Mesothelial cell of epicardium (in vitro differentiated cells): Measurements from ENCODE around the gene SYS1. TPM values are rescaled to one million over a fixed set of nuclear protein-coding genes. Genes with fewer than 3 reads are reported as not detected.

Experiments
- DNase-seq, 2 experiments: peaks; one replicate each; pipeline ENCODE4 v3.0.0; 2021; ENCODE audit warnings: low spot score in 2 of 2; ENCODE audit not compliant: unreplicated experiment in 2 of 2
- H3K27ac Mint-ChIP-seq: 2 replicates; pipeline ENCODE4 v1.8.0; 2021; ENCODE audit warnings: mixed read lengths
- H3K27me3 Mint-ChIP-seq: 2 replicates; pipeline ENCODE4 v1.8.0; 2021; ENCODE audit warnings: low read depth, mixed read lengths
- H3K36me3 Mint-ChIP-seq: 2 replicates; pipeline ENCODE4 v1.8.0; 2021; ENCODE audit warnings: mixed read lengths
- H3K4me1 Mint-ChIP-seq: 2 replicates; pipeline ENCODE4 v1.8.0; 2021; ENCODE audit warnings: mixed read lengths
- H3K4me3 Mint-ChIP-seq: 2 replicates; pipeline ENCODE4 v1.8.0; 2021; ENCODE audit warnings: mild to moderate bottlenecking, moderate library complexity, mixed read lengths
- H3K9me3 Mint-ChIP-seq: 2 replicates; pipeline ENCODE4 v1.8.0; 2021; ENCODE audit warnings: mixed read lengths
- total RNA-seq: library from RNA; stranded (reverse); gene quantifications from 3 replicates; pipeline ENCODE4 v1.2.1, GENCODE V29; 2021
- TF ChIP-seq, protein P1 (sequence below): fragments of 200-600 bp; sonication (generic); IDR thresholded peaks from one replicate; pipeline ENCODE4 v1.5.0; 2021; ENCODE audit warnings: antibody characterized with exemption; ENCODE audit not compliant: unreplicated experiment

The SYS1 gene
- total RNA-seq, 1 donor from 2014 or later: 27.2 TPM

DNA sequence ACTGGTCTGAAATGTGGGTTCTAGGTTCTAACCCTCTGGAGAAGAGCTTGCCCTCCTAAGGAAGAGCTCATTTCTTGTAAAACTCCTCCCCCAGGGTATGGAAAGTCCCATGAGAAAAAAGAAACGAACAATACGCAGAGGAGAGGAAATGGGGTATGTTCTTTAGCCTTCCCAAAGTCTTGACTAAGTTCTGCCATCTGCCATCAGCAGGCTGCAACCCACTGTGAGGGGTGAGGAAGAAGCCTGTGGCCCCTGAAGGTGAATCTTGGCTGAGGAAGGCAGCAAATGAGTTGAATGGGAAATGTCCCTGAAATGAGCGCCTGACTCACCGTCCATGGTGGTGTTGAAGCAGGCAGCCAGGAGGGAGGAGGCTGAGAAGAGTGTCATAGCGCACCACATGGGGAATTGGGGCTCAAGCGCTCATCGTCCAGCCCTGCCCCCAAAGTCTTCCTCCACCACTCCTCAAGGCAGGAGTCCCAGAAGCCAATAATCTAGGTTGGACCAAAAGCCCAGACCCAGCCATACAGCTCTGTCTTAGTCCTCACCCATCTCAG lies 44.5 kb upstream of the SYS1 start:
- TF ChIP-seq, protein P1, sequence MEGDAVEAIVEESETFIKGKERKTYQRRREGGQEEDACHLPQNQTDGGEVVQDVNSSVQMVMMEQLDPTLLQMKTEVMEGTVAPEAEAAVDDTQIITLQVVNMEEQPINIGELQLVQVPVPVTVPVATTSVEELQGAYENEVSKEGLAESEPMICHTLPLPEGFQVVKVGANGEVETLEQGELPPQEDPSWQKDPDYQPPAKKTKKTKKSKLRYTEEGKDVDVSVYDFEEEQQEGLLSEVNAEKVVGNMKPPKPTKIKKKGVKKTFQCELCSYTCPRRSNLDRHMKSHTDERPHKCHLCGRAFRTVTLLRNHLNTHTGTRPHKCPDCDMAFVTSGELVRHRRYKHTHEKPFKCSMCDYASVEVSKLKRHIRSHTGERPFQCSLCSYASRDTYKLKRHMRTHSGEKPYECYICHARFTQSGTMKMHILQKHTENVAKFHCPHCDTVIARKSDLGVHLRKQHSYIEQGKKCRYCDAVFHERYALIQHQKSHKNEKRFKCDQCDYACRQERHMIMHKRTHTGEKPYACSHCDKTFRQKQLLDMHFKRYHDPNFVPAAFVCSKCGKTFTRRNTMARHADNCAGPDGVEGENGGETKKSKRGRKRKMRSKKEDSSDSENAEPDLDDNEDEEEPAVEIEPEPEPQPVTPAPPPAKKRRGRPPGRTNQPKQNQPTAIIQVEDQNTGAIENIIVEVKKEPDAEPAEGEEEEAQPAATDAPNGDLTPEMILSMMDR: no peak
- DNase-seq: no peak
- H3K4me1 Mint-ChIP-seq: no peaks in the 10 kb centered on the region
- peaks cover 7% of the 10 kb centered on the region for H3K27me3 Mint-ChIP-seq
- no peaks in the 10 kb centered on the region for H3K36me3 Mint-ChIP-seq
- H3K27ac Mint-ChIP-seq: no peak overlapping the region
- H3K4me3 Mint-ChIP-seq: no peak overlapping the region
- no peaks in the 10 kb centered on the region for H3K9me3 Mint-ChIP-seq

GRCh38 chr20:45318948-45319347 lies 44.0 kb upstream of the SYS1 start:
- Mint-ChIP-seq H3K27me3 (peaks cover 7% of the 10 kb centered on the region), H3K4me3 (no peak overlapping the region), H3K4me1 (no peaks in the 10 kb centered on the region), H3K27ac (no peak overlapping the region), H3K9me3 (no peaks in the 10 kb centered on the region), H3K36me3 (no peaks in the 10 kb centered on the region)
- DNase-seq: no peak
- TF ChIP-seq, protein P1: no peak

- Mint-ChIP-seq H3K36me3 (no peaks in the 10 kb centered on the region), H3K27me3 (peaks cover 7% of the 10 kb centered on the region), H3K4me3 (no peak overlapping the region), H3K4me1 (no peaks in the 10 kb centered on the region), H3K9me3 (no peaks in the 10 kb centered on the region), H3K27ac (no peak overlapping the region)
- TF ChIP-seq, protein P1: no peak
- no peak for DNase-seq
Measured at GRCh38 chr20:45320948-45321595, 41.9 kb upstream of the SYS1 start.

- H3K36me3 Mint-ChIP-seq: peaks cover 1% of the 10 kb centered on the region
- H3K4me1 Mint-ChIP-seq: no peaks in the 10 kb centered on the region
- no peaks in the 10 kb centered on the region for H3K27me3 Mint-ChIP-seq
- no peak for DNase-seq
- TF ChIP-seq, protein P1: no peak
- no peak overlapping the region for H3K4me3 Mint-ChIP-seq
- no peaks in the 10 kb centered on the region for H3K9me3 Mint-ChIP-seq
- H3K27ac Mint-ChIP-seq: no peak overlapping the region
Measured at GRCh38 chr20:45322952-45323383, 40.0 kb upstream of the SYS1 start.

- TF ChIP-seq, protein P1: no peak
- no peak for DNase-seq
- Mint-ChIP-seq H3K27ac (no peak overlapping the region), H3K27me3 (no peaks in the 10 kb centered on the region), H3K4me1 (no peaks in the 10 kb centered on the region), H3K9me3 (no peaks in the 10 kb centered on the region), H3K4me3 (no peak overlapping the region), H3K36me3 (peaks cover 1% of the 10 kb centered on the region)
Measured at GRCh38 chr20:45323731-45324130, 39.2 kb upstream of the SYS1 start.

- H3K36me3 Mint-ChIP-seq: peaks cover 8% of the 10 kb centered on the region
- DNase-seq: no peak
- H3K4me1 Mint-ChIP-seq: no peaks in the 10 kb centered on the region
- TF ChIP-seq, protein P1: no peak
- no peak overlapping the region for H3K4me3 Mint-ChIP-seq
- no peaks in the 10 kb centered on the region for H3K27me3 Mint-ChIP-seq
- no peaks in the 10 kb centered on the region for H3K9me3 Mint-ChIP-seq
- H3K27ac Mint-ChIP-seq: peak overlapping the region; percentile 21
Measured at GRCh38 chr20:45325371-45325770, 37.6 kb upstream of the SYS1 start.
